Transverse colon (tissue), 4 donors: ENCODE results near the gene CCL11. TPM values are rescaled to one million over a fixed set of nuclear protein-coding genes. Genes with fewer than 3 reads are reported as not detected.
A peak's percentile ranks its signal among the peaks of the same experiment; 100 is the strongest.

ENCODE experiments used
- DNase-seq: peaks from one replicate; pipeline ENCODE4 v3.0.0-alpha.2; 2019
- H3K27ac ChIP-seq, 4 donors: fragments of 200-600 bp; sonication (generic); 2 replicates each; pipeline ENCODE4 v1.5.1; 2016 to 2018; ENCODE audit warnings: inconsistent platforms in 4 of 4
- H3K27me3 ChIP-seq: fragments of 200-600 bp; sonication (generic); 2 replicates; pipeline ENCODE4 v1.5.1; 2017; ENCODE audit warnings: inconsistent platforms
- H3K36me3 ChIP-seq, 4 donors: fragments of 200-600 bp; sonication (generic); 2 replicates each; pipeline ENCODE4 v1.5.1; 2017 to 2019; ENCODE audit warnings: inconsistent platforms in 4 of 4
- H3K4me1 ChIP-seq, 4 donors: fragments of 200-600 bp; sonication (generic); 2 replicates each; pipeline ENCODE4 v1.5.1; 2017 to 2020; ENCODE audit warnings: inconsistent platforms in 4 of 4
- H3K4me3 ChIP-seq, 4 donors: fragments of 200-600 bp; sonication (generic); 1 replicate in 1 of 4; 2 replicates in 3 of 4; pipeline versions ENCODE4 v1.5.1 to v1.6.1; 2017 to 2019; ENCODE audit warnings: inconsistent platforms in 4 of 4
- H3K9me3 ChIP-seq, 2 donors: fragments of 200-600 bp; sonication (generic); 2 replicates each; pipeline ENCODE4 v1.5.1; 2017 to 2019; ENCODE audit warnings: inconsistent platforms in 2 of 2
- EP300 ChIP-seq: sonication (generic); formaldehyde crosslinking; IDR thresholded peaks from one replicate; pipeline ENCODE4 v1.6.1; 2017; ENCODE audit warnings: antibody characterized with exemption, low read depth
- POLR2A ChIP-seq: fragments of 450-650 bp; IDR thresholded peaks from one replicate; pipeline ENCODE4 v1.6.1; 2016; ENCODE audit warnings: antibody characterized with exemption, mild to moderate bottlenecking, moderate library complexity
- POLR2AphosphoS5 ChIP-seq, 3 donors: sonication (generic); formaldehyde crosslinking; IDR thresholded peaks; one replicate each; pipeline ENCODE4 v1.6.1; 2016; ENCODE audit warnings: antibody characterized with exemption in 3 of 3
- whole genome bisulfite sequencing, 2 donors: methylation state at CpG; one replicate each; pipeline ENCODE4 v1.1.5; 2018; ENCODE audit warnings: low coverage in 1 of 2; 5-methylcytosine and 5-hydroxymethylcytosine counted together
- in situ Hi-C, 4 donors: fragments of 200-750 bp; cut with MboI; loops; one replicate each; pipeline versions ENCODE4 v1.15.0 to v1.15.1; 2017; ENCODE audit warnings: low sequenced_read_pairs in 3 of 4, low pct_ligation_motif_present in 1 of 4, low pct_unique_long_range_greater_than_20kb in 1 of 4
- intact Hi-C: fragments of 100-400 bp; cut with DNase I; formaldehyde crosslinking; loops from one replicate; pipeline ENCODE4 v1.15.1; 2023; ENCODE audit warnings: low total_unique reads
- total RNA-seq, 4 donors: library from RNA; depleted of rRNA; stranded (reverse); fragments of >200 nt; gene quantifications; one replicate each; pipeline ENCODE4 v1.1.0, GENCODE V29; 2016
- TF ChIP-seq, protein P1 (sequence below), 5 experiments: fragments of 200-600 bp in 3 of 5; fragments of 450-650 bp in 2 of 5; sonication (generic) in 3 of 5; IDR thresholded peaks; 1 replicate in 2 of 5; 2 replicates in 3 of 5; pipeline ENCODE4 v1.5.1; 2016 to 2017; ENCODE audit warnings: antibody characterized with exemption in 5 of 5, inconsistent platforms in 3 of 5, mild to moderate bottlenecking in 2 of 5, moderate library complexity in 1 of 5

Gene CCL11
- total RNA-seq, 4 donors from 2014 or later = 3.0 to 10.5 (median 5.8) TPM

DNA sequence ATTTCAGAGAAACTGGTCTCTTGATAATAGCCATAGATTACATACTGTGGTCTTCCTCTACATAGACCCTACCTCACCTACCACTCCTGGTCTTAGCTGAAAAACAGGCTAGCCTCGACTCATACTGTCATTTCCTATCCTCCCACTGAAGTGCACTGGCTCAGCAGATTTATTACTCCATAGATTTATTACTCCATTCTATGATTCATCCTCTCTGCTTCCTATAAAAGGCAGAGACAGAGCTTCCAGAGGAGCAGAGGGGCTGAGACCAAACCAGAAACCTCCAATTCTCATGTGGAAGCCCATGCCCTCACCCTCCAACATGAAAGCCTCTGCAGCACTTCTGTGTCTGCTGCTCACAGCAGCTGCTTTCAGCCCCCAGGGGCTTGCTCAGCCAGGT lies 15.6 kb upstream of the CCL11 start, which contains the start of gene CCL7:
Gene CCL7, plus strand, starts transcription at position 253 of the 400 bp plus-strand sequence. Its CDS starts 70 bp downstream, at position 323.
- Histone ChIP-seq H3K27me3 (no peaks in the 10 kb centered on the region), H3K4me1 (no peaks in the 10 kb centered on the region), H3K36me3 (no peaks in the 10 kb centered on the region), H3K4me3 (no peak within 1 kb of the TSS), H3K27ac (no peak within 1 kb of the TSS), H3K9me3 (no peaks in the 10 kb centered on the region)
- in situ Hi-C loops (no loop called here), intact Hi-C loops (no loop called here)
- DNase-seq = no peak
- WGBS, 2 donors = 0 to 5% methylated on average over 1 of the region's 1 CpG
- no peak for TF ChIP-seq POLR2A
- TF ChIP-seq POLR2AphosphoS5 (IDR thresholded peaks at IDR 0.05) = no peak
- TF ChIP-seq EP300 = no peak
- TF ChIP-seq, protein P1, sequence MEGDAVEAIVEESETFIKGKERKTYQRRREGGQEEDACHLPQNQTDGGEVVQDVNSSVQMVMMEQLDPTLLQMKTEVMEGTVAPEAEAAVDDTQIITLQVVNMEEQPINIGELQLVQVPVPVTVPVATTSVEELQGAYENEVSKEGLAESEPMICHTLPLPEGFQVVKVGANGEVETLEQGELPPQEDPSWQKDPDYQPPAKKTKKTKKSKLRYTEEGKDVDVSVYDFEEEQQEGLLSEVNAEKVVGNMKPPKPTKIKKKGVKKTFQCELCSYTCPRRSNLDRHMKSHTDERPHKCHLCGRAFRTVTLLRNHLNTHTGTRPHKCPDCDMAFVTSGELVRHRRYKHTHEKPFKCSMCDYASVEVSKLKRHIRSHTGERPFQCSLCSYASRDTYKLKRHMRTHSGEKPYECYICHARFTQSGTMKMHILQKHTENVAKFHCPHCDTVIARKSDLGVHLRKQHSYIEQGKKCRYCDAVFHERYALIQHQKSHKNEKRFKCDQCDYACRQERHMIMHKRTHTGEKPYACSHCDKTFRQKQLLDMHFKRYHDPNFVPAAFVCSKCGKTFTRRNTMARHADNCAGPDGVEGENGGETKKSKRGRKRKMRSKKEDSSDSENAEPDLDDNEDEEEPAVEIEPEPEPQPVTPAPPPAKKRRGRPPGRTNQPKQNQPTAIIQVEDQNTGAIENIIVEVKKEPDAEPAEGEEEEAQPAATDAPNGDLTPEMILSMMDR (IDR thresholded peaks at IDR 0.05) = no peak

DNA sequence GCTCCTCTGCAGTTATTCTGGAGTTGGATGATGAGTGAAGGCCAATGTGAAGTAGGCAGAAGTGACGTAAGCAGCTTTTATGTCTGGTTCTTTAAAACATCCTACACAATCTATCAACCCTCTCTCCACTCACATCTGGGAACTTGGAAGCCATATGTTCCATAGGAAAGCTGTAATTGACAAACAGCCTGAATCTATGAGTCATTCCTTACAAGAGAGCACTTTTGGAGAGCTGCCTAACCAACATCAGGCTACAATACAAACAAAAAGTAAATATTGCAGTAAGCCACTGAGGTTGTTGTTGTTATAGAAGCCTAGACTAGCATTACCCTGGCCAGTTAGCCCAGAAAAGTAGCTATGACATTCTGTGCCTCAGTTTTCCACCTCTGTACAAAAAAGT lies 9.7 kb upstream of the CCL11 start:
- intact Hi-C loops = no loop called here
- WGBS, 2 donors = 0 to 23% methylated on average over 1 of the region's 1 CpG
- TF ChIP-seq POLR2A (no peak), POLR2AphosphoS5 (IDR thresholded peaks at IDR 0.05) (peak in 1 of 3 donors; percentile 7)
- Histone ChIP-seq H3K4me3 (no peak overlapping the region), H3K27ac (no peak overlapping the region), H3K9me3 (no peaks in the 10 kb centered on the region), H3K4me1 (no peaks in the 10 kb centered on the region), H3K27me3 (no peaks in the 10 kb centered on the region), H3K36me3 (no peaks in the 10 kb centered on the region)
- no peak for DNase-seq
- in situ Hi-C loops = no loop called here

DNA sequence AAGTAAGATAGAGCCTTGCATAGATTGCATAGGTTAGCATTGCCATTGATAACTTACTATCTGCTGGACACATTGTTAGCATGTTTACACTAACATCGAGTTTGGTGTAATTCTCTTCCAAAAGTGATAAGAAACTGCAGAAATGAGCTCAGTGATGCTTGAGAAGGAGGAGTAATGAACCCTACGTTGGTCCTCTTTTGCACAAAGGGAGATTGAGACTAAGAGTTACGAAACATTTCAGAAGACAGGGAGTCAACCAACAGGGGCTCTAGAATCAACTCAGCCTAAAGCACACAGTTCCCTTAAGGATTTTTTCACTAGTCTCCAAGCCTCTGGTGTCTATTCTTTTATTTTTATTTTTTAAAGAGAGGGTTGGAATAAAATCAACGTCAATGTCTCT lies 8.7 kb upstream of the CCL11 start:
- in situ Hi-C loops = no loop called here
- intact Hi-C loops = no loop called here
- no peaks in the 10 kb centered on the region for H3K9me3 ChIP-seq

DNA sequence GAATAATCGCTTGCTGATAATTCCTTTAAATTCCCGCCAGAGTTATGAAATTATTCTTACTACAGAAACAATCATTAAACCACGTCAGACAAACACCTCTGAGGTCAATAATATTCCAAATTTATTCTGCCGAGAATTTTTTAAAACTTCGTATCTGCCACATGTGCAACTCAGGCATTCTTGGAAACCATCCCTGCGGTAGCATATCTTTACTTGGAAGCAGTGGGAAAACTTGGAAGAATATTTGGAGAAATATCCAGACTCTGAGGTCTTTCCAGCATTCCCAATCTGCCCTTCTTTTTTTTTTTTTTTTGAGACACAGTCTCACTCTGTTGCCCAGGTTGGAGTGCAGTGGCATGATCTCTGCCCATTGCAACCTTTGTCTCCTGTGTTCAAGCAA lies 2.0 kb upstream of the CCL11 start:
- 78 to 100% methylated on average over 1 to 6 of the region's 6 CpGs for WGBS, 2 donors
- TF ChIP-seq POLR2AphosphoS5 (IDR thresholded peaks at IDR 0.05) (no peak), POLR2A (no peak), EP300 (no peak)
- TF ChIP-seq, protein P1 (IDR thresholded peaks at IDR 0.05) = no peak

More for the DNA sequence above, 8.7 kb upstream of the CCL11 start:
- 38 to 53% methylated on average over 3 to 4 of the region's 4 CpGs for WGBS, 2 donors
- Histone ChIP-seq H3K27me3 (no peaks in the 10 kb centered on the region), H3K27ac (no peak overlapping the region), H3K36me3 (no peaks in the 10 kb centered on the region), H3K4me1 (no peaks in the 10 kb centered on the region), H3K4me3 (no peak overlapping the region)
- DNase-seq = no peak
- TF ChIP-seq, protein P1 (IDR thresholded peaks at IDR 0.05) = no peak
- TF ChIP-seq POLR2A (no peak), EP300 (no peak), POLR2AphosphoS5 (IDR thresholded peaks at IDR 0.05) (no peak)

DNA sequence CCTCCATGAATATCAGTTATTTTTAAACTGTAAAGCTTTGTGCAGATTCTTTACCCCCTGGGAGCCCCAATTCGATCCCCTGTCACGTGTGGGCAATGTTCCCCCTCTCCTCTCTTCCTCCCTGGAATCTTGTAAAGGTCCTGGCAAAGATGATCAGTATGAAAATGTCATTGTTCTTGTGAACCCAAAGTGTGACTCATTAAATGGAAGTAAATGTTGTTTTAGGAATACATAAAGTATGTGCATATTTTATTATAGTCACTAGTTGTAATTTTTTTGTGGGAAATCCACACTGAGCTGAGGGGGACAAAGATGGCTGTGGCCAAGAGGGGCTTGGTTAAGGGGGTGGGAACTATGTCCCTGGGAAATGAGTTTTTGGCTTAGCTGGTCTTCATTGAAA lies 2.3 kb downstream of the CCL11 start:
- no peaks in the 10 kb centered on the region for H3K9me3 ChIP-seq
- TF ChIP-seq, protein P1 (IDR thresholded peaks at IDR 0.05) = no peak
- TF ChIP-seq EP300 (no peak), POLR2AphosphoS5 (IDR thresholded peaks at IDR 0.05) (no peak), POLR2A (no peak)
- H3K27me3 ChIP-seq = no peaks in the 10 kb centered on the region
- intact Hi-C loops = loop anchor here (5.0 kb wide), 1 partner anchor 1244 kb away; no protein-coding TSS in a partner anchor
- WGBS, 2 donors = 8 to 14% methylated on average over 2 of the region's 2 CpGs
- no peak for DNase-seq
- no peaks in the 10 kb centered on the region for H3K4me1 ChIP-seq
- H3K27ac ChIP-seq = no peak overlapping the region
- H3K36me3 ChIP-seq = no peaks in the 10 kb centered on the region
- no peak overlapping the region for H3K4me3 ChIP-seq
- in situ Hi-C loops = no loop called here

More for the DNA sequence above, 2.0 kb upstream of the CCL11 start:
- Histone ChIP-seq H3K27ac (no peak overlapping the region), H3K36me3 (no peaks in the 10 kb centered on the region), H3K4me3 (no peak overlapping the region), H3K4me1 (no peaks in the 10 kb centered on the region), H3K9me3 (no peaks in the 10 kb centered on the region), H3K27me3 (no peaks in the 10 kb centered on the region)
- in situ Hi-C loops = no loop called here
- intact Hi-C loops = no loop called here
- DNase-seq = no peak
